ENCODE results near the gene SP6.

DNA sequence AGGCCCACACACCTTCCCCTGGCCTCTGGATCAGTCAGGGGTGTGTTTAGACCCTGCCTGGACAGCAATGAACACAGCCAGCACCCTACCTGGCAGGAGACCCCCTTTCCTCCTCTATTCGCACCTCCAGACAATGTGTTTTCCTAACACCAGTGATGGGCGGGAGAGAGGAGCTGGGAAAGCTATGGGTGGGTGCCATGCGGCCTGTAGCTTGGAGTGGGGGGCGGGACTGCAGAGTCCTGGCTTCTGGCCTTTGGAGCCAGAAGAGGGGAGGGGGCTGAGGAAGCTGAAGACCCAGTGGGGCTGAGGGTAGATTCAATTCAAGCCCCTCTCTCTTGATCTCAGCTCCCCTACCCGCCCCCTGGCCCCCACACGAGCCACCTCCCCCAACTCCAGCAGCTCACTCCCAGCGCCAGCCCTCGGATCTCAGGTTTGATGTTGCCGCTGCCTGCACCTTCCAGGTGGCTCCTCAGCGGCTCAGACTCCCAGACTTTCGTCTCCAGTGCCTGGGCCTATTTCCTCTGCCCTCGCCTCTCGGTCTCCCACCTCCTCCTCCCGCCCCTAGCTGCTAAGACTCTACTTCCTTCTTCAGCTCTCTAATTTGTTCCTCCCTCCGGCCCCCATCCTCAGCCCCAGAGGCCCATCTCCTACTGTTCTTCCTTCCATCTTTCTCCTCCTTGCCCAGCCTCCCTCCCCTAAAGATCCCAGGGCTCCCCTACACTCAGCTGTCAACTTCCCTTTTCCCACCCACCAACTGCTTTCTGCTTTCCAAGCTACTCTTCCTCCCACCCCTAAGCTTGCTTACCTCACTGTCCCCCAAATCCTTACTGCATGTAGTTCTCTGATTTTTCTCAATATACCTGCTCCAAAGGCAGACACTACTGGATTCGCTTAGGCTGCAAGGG is 6.8 kb upstream of the SP6 start:
- TF ChIP-seq, protein P1, sequence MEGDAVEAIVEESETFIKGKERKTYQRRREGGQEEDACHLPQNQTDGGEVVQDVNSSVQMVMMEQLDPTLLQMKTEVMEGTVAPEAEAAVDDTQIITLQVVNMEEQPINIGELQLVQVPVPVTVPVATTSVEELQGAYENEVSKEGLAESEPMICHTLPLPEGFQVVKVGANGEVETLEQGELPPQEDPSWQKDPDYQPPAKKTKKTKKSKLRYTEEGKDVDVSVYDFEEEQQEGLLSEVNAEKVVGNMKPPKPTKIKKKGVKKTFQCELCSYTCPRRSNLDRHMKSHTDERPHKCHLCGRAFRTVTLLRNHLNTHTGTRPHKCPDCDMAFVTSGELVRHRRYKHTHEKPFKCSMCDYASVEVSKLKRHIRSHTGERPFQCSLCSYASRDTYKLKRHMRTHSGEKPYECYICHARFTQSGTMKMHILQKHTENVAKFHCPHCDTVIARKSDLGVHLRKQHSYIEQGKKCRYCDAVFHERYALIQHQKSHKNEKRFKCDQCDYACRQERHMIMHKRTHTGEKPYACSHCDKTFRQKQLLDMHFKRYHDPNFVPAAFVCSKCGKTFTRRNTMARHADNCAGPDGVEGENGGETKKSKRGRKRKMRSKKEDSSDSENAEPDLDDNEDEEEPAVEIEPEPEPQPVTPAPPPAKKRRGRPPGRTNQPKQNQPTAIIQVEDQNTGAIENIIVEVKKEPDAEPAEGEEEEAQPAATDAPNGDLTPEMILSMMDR (IDR thresholded peaks at IDR 0.05; ENCODE audit: low read depth, low read length, missing input control) = no peak
- TF ChIP-seq HNF4A (conservative IDR thresholded peaks at IDR 0.05) (no peak), RAD21 (IDR thresholded peaks at IDR 0.05) (no peak)
- TF ChIP-seq, protein P2, sequence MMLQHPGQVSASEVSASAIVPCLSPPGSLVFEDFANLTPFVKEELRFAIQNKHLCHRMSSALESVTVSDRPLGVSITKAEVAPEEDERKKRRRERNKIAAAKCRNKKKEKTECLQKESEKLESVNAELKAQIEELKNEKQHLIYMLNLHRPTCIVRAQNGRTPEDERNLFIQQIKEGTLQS (IDR thresholded peaks at IDR 0.05) = no peak
- TF ChIP-seq, protein P3, sequence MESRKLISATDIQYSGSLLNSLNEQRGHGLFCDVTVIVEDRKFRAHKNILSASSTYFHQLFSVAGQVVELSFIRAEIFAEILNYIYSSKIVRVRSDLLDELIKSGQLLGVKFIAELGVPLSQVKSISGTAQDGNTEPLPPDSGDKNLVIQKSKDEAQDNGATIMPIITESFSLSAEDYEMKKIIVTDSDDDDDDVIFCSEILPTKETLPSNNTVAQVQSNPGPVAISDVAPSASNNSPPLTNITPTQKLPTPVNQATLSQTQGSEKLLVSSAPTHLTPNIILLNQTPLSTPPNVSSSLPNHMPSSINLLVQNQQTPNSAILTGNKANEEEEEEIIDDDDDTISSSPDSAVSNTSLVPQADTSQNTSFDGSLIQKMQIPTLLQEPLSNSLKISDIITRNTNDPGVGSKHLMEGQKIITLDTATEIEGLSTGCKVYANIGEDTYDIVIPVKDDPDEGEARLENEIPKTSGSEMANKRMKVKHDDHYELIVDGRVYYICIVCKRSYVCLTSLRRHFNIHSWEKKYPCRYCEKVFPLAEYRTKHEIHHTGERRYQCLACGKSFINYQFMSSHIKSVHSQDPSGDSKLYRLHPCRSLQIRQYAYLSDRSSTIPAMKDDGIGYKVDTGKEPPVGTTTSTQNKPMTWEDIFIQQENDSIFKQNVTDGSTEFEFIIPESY (IDR thresholded peaks at IDR 0.05) = no peak

Data from liver (tissue), 3 donors.